HepG2 (cell line): ENCODE results near the gene SMTNL2. TPM values are rescaled to one million over a fixed set of nuclear protein-coding genes. Genes with fewer than 3 reads are reported as not detected.

Experiments
- ATAC-seq: fragments of 200-7000 bp; cut with Tn5 transposase; 3 replicates; pipeline ENCODE4 v1.9.1; 2020; ENCODE audit warnings: mild to moderate bottlenecking, moderate library complexity
- BruUV-seq: library from RNA; stranded (reverse); fragments of 400-500 nt; replicated peaks from 2 replicates; lab custom pipeline; 2021; lab: Mats Ljungman, UMichigan
- CTCF ChIA-PET: fragments of 300-600 bp; formaldehyde crosslinking; extraction: SDS; loops from one replicate; lab custom pipeline; 2021; ENCODE audit warnings: low total read pairs, inconsistent platforms, low intra/inter-chr PET ratio; lab: Yijun Ruan, JAX
- POLR2A ChIA-PET: fragments of 350-600 bp; sonication (Branson Sonifier 250); formaldehyde crosslinking; loops from one replicate; lab custom pipeline; 2020; ENCODE audit warnings: antibody characterized with exemption, inconsistent platforms; lab: Yijun Ruan, JAX
- DNase-seq: peaks from one replicate; pipeline ENCODE4 v3.0.0-alpha.2; 2015; ENCODE audit warnings: low spot score
- FAIRE-seq: peaks from 3 replicates; lab custom pipeline; 2011; peaks lifted over from hg19 to GRCh38; lab: Jason Lieb, UNC
- H2AFZ ChIP-seq: one replicate; pipeline ENCODE4 v1.6.1; 2011; ENCODE audit warnings: low read length, inconsistent platforms
- H3K27ac ChIP-seq: fragments of 300-600 bp; 3 replicates; pipeline ENCODE4 v1.8.0; 2011; ENCODE audit warnings: mixed run types, mild to moderate bottlenecking, mixed read lengths, low read length, inconsistent platforms; ENCODE audit not compliant: insufficient read depth; ENCODE audit errors: extremely low read length
- H3K27me3 ChIP-seq, 2 experiments: fragments of 200-600 bp in 1 of 2; 2 replicates in 1 of 2; 3 replicates in 1 of 2; pipeline versions ENCODE4 v1.6.0 to v1.8.0; 2011; ENCODE audit warnings: low read length in 2 of 2, mild to moderate bottlenecking in 2 of 2, moderate library complexity in 2 of 2, inconsistent platforms in 1 of 2; ENCODE audit not compliant: insufficient read depth in 2 of 2, control insufficient read depth in 1 of 2
- H3K36me3 ChIP-seq, 2 experiments: fragments of 200-600 bp in 1 of 2; replicated peaks in 1 of 2; 2 replicates in 1 of 2; 3 replicates in 1 of 2; pipeline versions ENCODE4 v1.5.1 to v1.8.0; 2011; ENCODE audit warnings: low read length in 2 of 2, inconsistent platforms in 1 of 2; ENCODE audit not compliant: insufficient read depth in 2 of 2, control insufficient read depth in 1 of 2
- H3K4me1 ChIP-seq: 2 replicates; pipeline ENCODE4 v1.5.1; 2012; ENCODE audit warnings: low read length, inconsistent platforms; ENCODE audit not compliant: insufficient read depth
- H3K4me2 ChIP-seq: 2 replicates; pipeline ENCODE4 v1.6.0; 2011; ENCODE audit warnings: low read depth, low read length, inconsistent platforms
- H3K4me3 ChIP-seq, 3 experiments: fragments of 200-600 bp in 1 of 3; sonication (generic), shearing (Covaris generic) in 1 of 3; replicated peaks in 1 of 3; 2 replicates each; pipeline ENCODE4 v1.5.1; 2011 to 2016; ENCODE audit warnings: low read length in 3 of 3, inconsistent platforms in 2 of 3, low read depth in 2 of 3, mild to moderate bottlenecking in 2 of 3, control low read depth in 1 of 3, mixed read lengths in 1 of 3; ENCODE audit not compliant: insufficient read depth in 1 of 3
- H3K79me2 ChIP-seq: one replicate; pipeline ENCODE4 v1.6.1; 2011; ENCODE audit warnings: low read length, inconsistent platforms; ENCODE audit not compliant: insufficient read depth
- H3K9ac ChIP-seq: 2 replicates; pipeline ENCODE4 v1.6.0; 2011; ENCODE audit warnings: mild to moderate bottlenecking, low read depth, low read length, inconsistent platforms; ENCODE audit not compliant: insufficient read depth
- H3K9me3 ChIP-seq: 2 replicates; pipeline ENCODE4 v1.5.1; 2012; ENCODE audit warnings: mild to moderate bottlenecking, low read length
- H4K20me1 ChIP-seq: 2 replicates; pipeline ENCODE4 v1.6.0; 2011; ENCODE audit warnings: inconsistent platforms, mild to moderate bottlenecking, low read length, moderate library complexity; ENCODE audit not compliant: insufficient read depth
- MIER2 ChIP-seq: IDR thresholded peaks from 2 replicates; pipeline ENCODE4 v1.6.1; 2016; ENCODE audit warnings: missing biosample characterization, missing genetic modification reagents
- NCOA1 ChIP-seq: sonication (generic); formaldehyde crosslinking; IDR thresholded peaks from 2 replicates; pipeline ENCODE4 v1.9.0; 2021; ENCODE audit warnings: missing genetic modification reagents
- ZBTB7A ChIP-seq: sonication (generic); formaldehyde crosslinking; IDR thresholded peaks from 2 replicates; pipeline ENCODE4 v1.8.0; 2022; ENCODE audit warnings: mild to moderate bottlenecking, missing genetic modification reagents
- ZNF136 ChIP-seq: sonication (generic); formaldehyde crosslinking; IDR thresholded peaks from 2 replicates; pipeline ENCODE4 v1.8.1; 2022; ENCODE audit warnings: low read depth, mild to moderate bottlenecking, moderate library complexity, missing genetic modification reagents
- ZNF256 ChIP-seq: sonication (generic); formaldehyde crosslinking; conservative IDR thresholded peaks from 2 replicates; pipeline ENCODE4 v1.4.0; 2020; ENCODE audit warnings: missing genetic modification reagents
- WGBS: methylation state at CpG from one replicate; pipeline ENCODE4 v1.1.6; 2017; ENCODE audit warnings: low lambda C conversion rate; 5-methylcytosine and 5-hydroxymethylcytosine counted together
- in situ Hi-C: cut with HindIII; loops from 2 replicates; pipeline ENCODE4 v1.10.0; 2017; ENCODE audit warnings: low pct_unique_long_range_greater_than_20kb; ENCODE audit not compliant: extremely low pct_ligation_motif_present
- intact Hi-C: fragments of 100-400 bp; cut with micrococcal nuclease; formaldehyde crosslinking; loops from one replicate; pipeline ENCODE4 v1.10.0; 2022; ENCODE audit not compliant: unreplicated experiment
- polyA plus RNA-seq, 8 experiments: library from polyadenylated mRNA; depleted of rRNA in 3 of 8; stranded (reverse) in 7 of 8; unstranded in 1 of 8; fragments of >200 nt; fragmentation: Illumina TruSeq in 4 of 8; extraction: Trizol in 4 of 8; gene quantifications; 2 replicates each; pipeline versions ENCODE4 v1.2.1 to v1.2.3, GENCODE V29; 2011 to 2016; ENCODE audit warnings: low read depth in 4 of 8, missing spikeins in 1 of 8, mixed read lengths in 1 of 8; ENCODE audit not compliant: insufficient read depth in 1 of 8
- total RNA-seq, 5 experiments: library from RNA; depleted of rRNA; stranded (reverse); fragments of >200 nt; fragmentation: Illumina TruSeq; extraction: Trizol; gene quantifications; 2 replicates each; pipeline ENCODE4 v1.2.3, GENCODE V29; 2016; ENCODE audit warnings: low read depth in 1 of 5
- TF ChIP-seq, protein P1 (sequence below): fragments of 450-650 bp; IDR thresholded peaks from 2 replicates; pipeline ENCODE4 v1.6.1; 2017; ENCODE audit warnings: mild to moderate bottlenecking
- TF ChIP-seq, protein P2 (sequence below): sonication (generic); formaldehyde crosslinking; IDR thresholded peaks from 2 replicates; pipeline ENCODE4 v1.4.0; 2020; ENCODE audit warnings: mild to moderate bottlenecking, missing genetic modification reagents
- TF ChIP-seq, protein P3 (sequence below): sonication (generic); formaldehyde crosslinking; IDR thresholded peaks from 2 replicates; pipeline ENCODE4 v1.4.0; 2020; ENCODE audit warnings: mild to moderate bottlenecking, missing genetic modification reagents
- TF ChIP-seq, protein P4 (sequence below): sonication (generic); formaldehyde crosslinking; IDR thresholded peaks from 2 replicates; pipeline ENCODE4 v1.4.0; 2020; ENCODE audit warnings: low read depth, missing genetic modification reagents

SMTNL2 gene
- total and polyA plus RNA-seq, 2 of the 13 experiments (the other 11 are each of a cell fraction or from before 2014, with no cell fraction given), result 0.41 to 5.1 TPM

DNA sequence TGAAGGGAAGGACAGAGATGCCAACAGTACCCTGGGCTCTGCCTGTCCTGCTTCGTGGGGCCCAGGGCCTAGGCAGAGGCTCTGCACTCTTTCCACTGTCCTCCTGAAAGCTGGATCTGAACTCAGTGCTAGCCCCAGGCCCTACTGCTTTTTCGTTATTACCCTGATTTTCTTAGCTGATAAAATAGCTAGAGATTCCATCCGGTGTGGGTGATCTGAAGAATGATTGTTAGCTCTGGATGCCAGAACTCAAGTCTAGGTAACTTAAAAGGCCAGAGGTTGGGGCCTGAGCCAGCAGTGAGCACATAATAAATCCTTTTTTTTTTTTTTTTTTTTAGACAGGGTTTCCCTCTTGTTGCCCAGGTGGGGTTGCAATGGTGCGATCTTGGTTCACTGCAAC is 27.3 kb upstream of the SMTNL2 start:
- Histone ChIP-seq H3K27ac (no peak overlapping the region), H3K79me2 (peaks cover 16% of the 10 kb centered on the region), H3K9me3 (no peaks in the 10 kb centered on the region), H3K4me1 (peaks cover 58% of the 10 kb centered on the region), H2AFZ (peak overlapping the region; percentile 46), H3K4me2 (peak overlapping the region; percentile 99), H3K27me3 (no peaks in the 10 kb centered on the region), H4K20me1 (no peaks in the 10 kb centered on the region), H3K4me3 (no peak overlapping the region), H3K36me3 (peaks cover 6 to 16% of the 10 kb centered on the region in 2 experiments; a peak in 3 of 5 replicates), H3K9ac (no peak overlapping the region)
- no TSS peak for BruUV-seq
- CTCF ChIA-PET, result no interaction called here
- 53% methylated on average over 4 of the region's 4 CpGs for WGBS
- in situ Hi-C loops, result loop anchor here (10.0 kb wide), 1 partner anchor 338 kb away; the partner anchor contains the start of gene C17orf107
- no peak for ATAC-seq
- POLR2A ChIA-PET, result interaction anchor here (0.7 to 3.2 kb wide), 3 partner anchors 10 to 576 kb away, joined by 3 to 21 read pairs (median 3); no protein-coding TSS in a partner anchor
- no peak for DNase-seq
- intact Hi-C loops, result no loop called here
- no peak for FAIRE-seq
- no peak for TF ChIP-seq ZNF136 (CRISPR knock-in tag)
- no peak for TF ChIP-seq ZNF256 (CRISPR knock-in tag)
- TF ChIP-seq, protein P1, sequence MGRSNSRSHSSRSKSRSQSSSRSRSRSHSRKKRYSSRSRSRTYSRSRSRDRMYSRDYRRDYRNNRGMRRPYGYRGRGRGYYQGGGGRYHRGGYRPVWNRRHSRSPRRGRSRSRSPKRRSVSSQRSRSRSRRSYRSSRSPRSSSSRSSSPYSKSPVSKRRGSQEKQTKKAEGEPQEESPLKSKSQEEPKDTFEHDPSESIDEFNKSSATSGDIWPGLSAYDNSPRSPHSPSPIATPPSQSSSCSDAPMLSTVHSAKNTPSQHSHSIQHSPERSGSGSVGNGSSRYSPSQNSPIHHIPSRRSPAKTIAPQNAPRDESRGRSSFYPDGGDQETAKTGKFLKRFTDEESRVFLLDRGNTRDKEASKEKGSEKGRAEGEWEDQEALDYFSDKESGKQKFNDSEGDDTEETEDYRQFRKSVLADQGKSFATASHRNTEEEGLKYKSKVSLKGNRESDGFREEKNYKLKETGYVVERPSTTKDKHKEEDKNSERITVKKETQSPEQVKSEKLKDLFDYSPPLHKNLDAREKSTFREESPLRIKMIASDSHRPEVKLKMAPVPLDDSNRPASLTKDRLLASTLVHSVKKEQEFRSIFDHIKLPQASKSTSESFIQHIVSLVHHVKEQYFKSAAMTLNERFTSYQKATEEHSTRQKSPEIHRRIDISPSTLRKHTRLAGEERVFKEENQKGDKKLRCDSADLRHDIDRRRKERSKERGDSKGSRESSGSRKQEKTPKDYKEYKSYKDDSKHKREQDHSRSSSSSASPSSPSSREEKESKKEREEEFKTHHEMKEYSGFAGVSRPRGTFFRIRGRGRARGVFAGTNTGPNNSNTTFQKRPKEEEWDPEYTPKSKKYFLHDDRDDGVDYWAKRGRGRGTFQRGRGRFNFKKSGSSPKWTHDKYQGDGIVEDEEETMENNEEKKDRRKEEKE, result no peak
- TF ChIP-seq, protein P2, sequence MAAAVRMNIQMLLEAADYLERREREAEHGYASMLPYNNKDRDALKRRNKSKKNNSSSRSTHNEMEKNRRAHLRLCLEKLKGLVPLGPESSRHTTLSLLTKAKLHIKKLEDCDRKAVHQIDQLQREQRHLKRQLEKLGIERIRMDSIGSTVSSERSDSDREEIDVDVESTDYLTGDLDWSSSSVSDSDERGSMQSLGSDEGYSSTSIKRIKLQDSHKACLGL, result no peak
- TF ChIP-seq, protein P3, sequence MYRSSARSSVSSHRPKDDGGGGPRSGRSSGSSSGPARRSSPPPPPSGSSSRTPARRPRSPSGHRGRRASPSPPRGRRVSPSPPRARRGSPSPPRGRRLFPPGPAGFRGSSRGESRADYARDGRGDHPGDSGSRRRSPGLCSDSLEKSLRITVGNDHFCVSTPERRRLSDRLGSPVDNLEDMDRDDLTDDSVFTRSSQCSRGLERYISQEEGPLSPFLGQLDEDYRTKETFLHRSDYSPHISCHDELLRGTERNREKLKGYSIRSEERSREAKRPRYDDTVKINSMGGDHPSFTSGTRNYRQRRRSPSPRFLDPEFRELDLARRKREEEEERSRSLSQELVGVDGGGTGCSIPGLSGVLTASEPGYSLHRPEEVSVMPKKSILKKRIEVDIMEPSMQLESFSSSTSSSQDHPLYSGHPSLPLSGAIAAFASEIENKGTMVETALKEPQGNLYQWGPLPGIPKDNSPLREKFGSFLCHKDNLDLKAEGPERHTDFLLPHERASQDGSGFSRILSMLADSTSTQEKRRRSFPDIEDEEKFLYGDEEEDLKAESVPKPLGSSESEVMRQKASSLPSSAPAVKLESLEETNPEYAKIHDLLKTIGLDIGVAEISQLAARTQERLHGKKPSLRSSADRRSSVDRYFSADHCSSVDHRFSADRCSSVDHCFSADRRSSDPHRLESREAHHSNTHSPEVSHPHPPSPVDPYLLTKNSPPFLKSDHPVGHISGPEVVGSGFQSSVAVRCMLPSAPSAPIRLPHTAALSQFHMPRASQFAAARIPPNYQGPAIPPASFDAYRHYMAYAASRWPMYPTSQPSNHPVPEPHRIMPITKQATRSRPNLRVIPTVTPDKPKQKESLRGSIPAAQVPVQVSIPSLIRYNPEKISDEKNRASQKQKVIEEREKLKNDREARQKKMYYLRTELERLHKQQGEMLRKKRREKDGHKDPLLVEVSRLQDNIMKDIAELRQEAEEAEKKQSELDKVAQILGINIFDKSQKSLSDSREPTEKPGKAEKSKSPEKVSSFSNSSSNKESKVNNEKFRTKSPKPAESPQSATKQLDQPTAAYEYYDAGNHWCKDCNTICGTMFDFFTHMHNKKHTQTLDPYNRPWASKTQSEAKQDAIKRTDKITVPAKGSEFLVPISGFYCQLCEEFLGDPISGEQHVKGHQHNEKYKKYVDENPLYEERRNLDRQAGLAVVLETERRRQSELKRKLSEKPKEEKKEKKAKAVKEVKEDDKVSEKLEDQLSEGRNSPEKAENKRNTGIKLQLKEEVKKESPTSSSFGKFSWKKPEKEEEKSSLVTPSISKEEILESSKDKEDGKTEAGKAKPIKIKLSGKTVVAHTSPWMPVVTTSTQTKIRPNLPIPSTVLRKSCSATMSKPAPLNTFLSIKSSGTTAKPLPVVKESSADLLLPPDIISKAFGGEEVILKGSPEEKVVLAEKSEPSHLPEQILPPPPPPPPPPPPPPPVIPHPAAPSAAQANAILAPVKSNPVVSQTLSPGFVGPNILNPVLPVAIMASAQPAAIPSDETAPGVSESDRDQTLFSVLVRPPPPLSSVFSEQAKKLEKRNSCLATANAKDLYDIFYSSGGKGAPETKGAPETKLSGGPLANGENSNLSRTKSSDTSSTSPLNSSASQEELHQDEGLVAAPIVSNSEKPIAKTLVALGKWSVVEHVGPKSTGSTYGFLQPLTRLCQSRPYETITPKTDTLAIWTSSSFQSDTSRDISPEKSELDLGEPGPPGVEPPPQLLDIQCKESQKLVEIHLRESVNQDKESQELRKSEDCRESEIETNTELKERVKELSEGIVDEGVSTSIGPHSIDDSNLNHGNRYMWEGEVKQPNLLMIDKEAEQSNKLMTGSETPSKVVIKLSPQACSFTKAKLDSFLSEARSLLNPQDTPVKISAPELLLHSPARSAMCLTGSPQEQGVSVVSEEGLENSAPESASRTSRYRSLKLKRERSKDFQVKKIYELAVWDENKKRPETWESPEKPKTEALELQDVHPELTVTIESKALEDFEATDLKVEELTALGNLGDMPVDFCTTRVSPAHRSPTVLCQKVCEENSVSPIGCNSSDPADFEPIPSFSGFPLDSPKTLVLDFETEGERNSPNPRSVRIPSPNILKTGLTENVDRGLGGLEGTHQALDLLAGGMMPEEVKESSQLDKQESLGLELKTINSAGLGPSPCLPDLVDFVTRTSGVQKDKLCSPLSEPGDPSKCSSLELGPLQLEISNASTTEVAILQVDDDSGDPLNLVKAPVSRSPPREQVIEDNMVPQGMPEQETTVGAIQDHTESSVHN (CRISPR knock-in tag), result no peak
- no peak for TF ChIP-seq NCOA1
- no peak for TF ChIP-seq ZBTB7A
- TF ChIP-seq MIER2 (CRISPR knock-in tag), result no peak
- TF ChIP-seq, protein P4, sequence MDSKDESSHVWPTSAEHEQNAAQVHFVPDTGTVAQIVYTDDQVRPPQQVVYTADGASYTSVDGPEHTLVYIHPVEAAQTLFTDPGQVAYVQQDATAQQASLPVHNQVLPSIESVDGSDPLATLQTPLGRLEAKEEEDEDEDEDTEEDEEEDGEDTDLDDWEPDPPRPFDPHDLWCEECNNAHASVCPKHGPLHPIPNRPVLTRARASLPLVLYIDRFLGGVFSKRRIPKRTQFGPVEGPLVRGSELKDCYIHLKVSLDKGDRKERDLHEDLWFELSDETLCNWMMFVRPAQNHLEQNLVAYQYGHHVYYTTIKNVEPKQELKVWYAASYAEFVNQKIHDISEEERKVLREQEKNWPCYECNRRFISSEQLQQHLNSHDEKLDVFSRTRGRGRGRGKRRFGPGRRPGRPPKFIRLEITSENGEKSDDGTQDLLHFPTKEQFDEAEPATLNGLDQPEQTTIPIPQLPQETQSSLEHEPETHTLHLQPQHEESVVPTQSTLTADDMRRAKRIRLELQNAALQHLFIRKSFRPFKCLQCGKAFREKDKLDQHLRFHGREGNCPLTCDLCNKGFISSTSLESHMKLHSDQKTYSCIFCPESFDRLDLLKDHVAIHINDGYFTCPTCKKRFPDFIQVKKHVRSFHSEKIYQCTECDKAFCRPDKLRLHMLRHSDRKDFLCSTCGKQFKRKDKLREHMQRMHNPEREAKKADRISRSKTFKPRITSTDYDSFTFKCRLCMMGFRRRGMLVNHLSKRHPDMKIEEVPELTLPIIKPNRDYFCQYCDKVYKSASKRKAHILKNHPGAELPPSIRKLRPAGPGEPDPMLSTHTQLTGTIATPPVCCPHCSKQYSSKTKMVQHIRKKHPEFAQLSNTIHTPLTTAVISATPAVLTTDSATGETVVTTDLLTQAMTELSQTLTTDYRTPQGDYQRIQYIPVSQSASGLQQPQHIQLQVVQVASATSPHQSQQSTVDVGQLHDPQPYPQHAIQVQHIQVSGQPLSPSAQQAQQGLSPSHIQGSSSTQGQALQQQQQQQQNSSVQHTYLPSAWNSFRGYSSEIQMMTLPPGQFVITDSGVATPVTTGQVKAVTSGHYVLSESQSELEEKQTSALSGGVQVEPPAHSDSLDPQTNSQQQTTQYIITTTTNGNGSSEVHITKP (CRISPR knock-in tag), result no peak
